H1 (cell line): ENCODE measurements around the gene ACOX1. TPM values are rescaled to one million over a fixed set of nuclear protein-coding genes. Genes with fewer than 3 reads are reported as not detected.

ENCODE experiments used
- CBX5 ChIP-seq: fragments of 300-800, 300-1000 bp; sonication (generic); IDR thresholded peaks from 2 replicates; pipeline ENCODE4 v1.7.1; 2016; ENCODE audit warnings: antibody characterized with exemption, low read length, low read depth
- CHD2 ChIP-seq: IDR thresholded peaks from 2 replicates; pipeline ENCODE4 v1.6.1; 2012; ENCODE audit warnings: low read length, improper control_type of control experiment
- HDAC2 ChIP-seq, 2 experiments: fragments of 300-600 bp in 1 of 2; sonication (generic) in 1 of 2; IDR thresholded peaks; 2 replicates each; pipeline ENCODE4 v1.6.1; 2011 to 2012; ENCODE audit warnings: low read depth in 2 of 2, low read length in 2 of 2, mild to moderate bottlenecking in 2 of 2, moderate library complexity in 2 of 2, borderline replicate concordance in 1 of 2, inconsistent platforms in 1 of 2
- JUN ChIP-seq: IDR thresholded peaks from 2 replicates; pipeline ENCODE4 v1.6.1; 2011; ENCODE audit warnings: low read depth, mild to moderate bottlenecking, improper control_type of control experiment, low read length
- RAD21 ChIP-seq, 2 experiments: IDR thresholded peaks in 1 of 2; conservative IDR thresholded peaks in 1 of 2; 2 replicates each; pipeline ENCODE4 v1.6.1; 2011; ENCODE audit warnings: low read depth in 2 of 2, low read length in 2 of 2, improper control_type of control experiment in 1 of 2, inconsistent platforms in 1 of 2, mild to moderate bottlenecking in 1 of 2, moderate library complexity in 1 of 2
- SIN3A ChIP-seq, 2 experiments: IDR thresholded peaks in 1 of 2; conservative IDR thresholded peaks in 1 of 2; 2 replicates each; pipeline ENCODE4 v1.6.1; 2011 to 2012; ENCODE audit warnings: low read length in 2 of 2, improper control_type of control experiment in 1 of 2, low read depth in 1 of 2, mild to moderate bottlenecking in 1 of 2
- SP1 ChIP-seq: IDR thresholded peaks from 2 replicates; pipeline ENCODE4 v1.6.1; 2011; ENCODE audit warnings: low read depth, low read length
- SUZ12 ChIP-seq: fragments of 200-600 bp; sonication (generic); IDR thresholded peaks from 2 replicates; pipeline ENCODE4 v1.6.1; 2012; ENCODE audit warnings: mild to moderate bottlenecking, inconsistent platforms, low read length, moderate library complexity, mixed read lengths
- USF2 ChIP-seq: IDR thresholded peaks from 2 replicates; pipeline ENCODE4 v1.6.1; 2011; ENCODE audit warnings: low read length, improper control_type of control experiment
- YY1 ChIP-seq: IDR thresholded peaks from 2 replicates; pipeline ENCODE4 v1.6.1; 2011; ENCODE audit warnings: low read depth, mild to moderate bottlenecking, low read length
- polyA plus RNA-seq, 7 experiments: library from polyadenylated mRNA; depleted of rRNA in 3 of 7; stranded (reverse) in 5 of 7; unstranded in 2 of 7; fragments of >200 nt in 5 of 7; fragments of 200-250 nt in 2 of 7; gene quantifications; 1 replicate in 5 of 7; 2 replicates in 1 of 7; 4 replicates in 1 of 7; pipeline versions ENCODE4 v1.2.1 to v1.2.3, GENCODE V29; 2011 to 2013; ENCODE audit warnings: missing spikeins in 2 of 7, mixed read lengths in 2 of 7
- total RNA-seq: library from RNA; stranded (reverse); fragmentation: NEBNext Ultra II Directional; extraction: Animal tissue kit (Norgen Biotek cat#: 25700); gene quantifications from 2 replicates; pipeline ENCODE4 v1.2.1, GENCODE V29; 2021

The ACOX1 gene
- total and polyA plus RNA-seq, 2 of the 8 experiments (the other 6 are each of a cell fraction or from before 2014, with no cell fraction given) = 10.5 to 30.4 TPM

GRCh38 chr17:75978938-75979704 is at the start of gene ACOX1, which contains the start of gene TEN1 (continued):
- no peak for TF ChIP-seq CBX5
- no peak for TF ChIP-seq JUN
- TF ChIP-seq RAD21 (IDR thresholded peaks at IDR 0.05 in 1 of 2, conservative IDR thresholded peaks at IDR 0.05 in 1 of 2; ENCODE audit: low read depth in 2 of 2, low read length in 2 of 2) = 0 out of 4 replicates have a peak, but pooled peaks of 1 of the 2 experiments have one; percentile 8
- TF ChIP-seq SIN3A (conservative IDR thresholded peaks at IDR 0.05 in 1 of 2, IDR thresholded peaks at IDR 0.05 in 1 of 2; ENCODE audit: low read depth in 1 of 2, low read length in 2 of 2) = peak; percentile 77 to 93
- no peak for TF ChIP-seq YY1
- TF ChIP-seq USF2 = peak; percentile 94
- peak; percentile 16 to 42; a peak in 2 of 4 replicates for TF ChIP-seq HDAC2 (IDR thresholded peaks at IDR 0.05; ENCODE audit: borderline replicate concordance in 1 of 2, low read depth in 2 of 2, low read length in 2 of 2)
- TF ChIP-seq SP1 = peak; percentile 17; the same call in 1 of the 2 replicates
- TF ChIP-seq SUZ12 = no peak
- no peak for TF ChIP-seq CHD2
